SK-N-SH (cell line): ENCODE data around the gene DRD2. TPM values are rescaled to one million over a fixed set of nuclear protein-coding genes. Genes with fewer than 3 reads are reported as not detected.

ENCODE experiments used
- CTCF ChIA-PET: fragments of 300-600, 350-600 bp; formaldehyde crosslinking; extraction: SDS; loops from one replicate; lab custom pipeline; 2021; lab: Yijun Ruan, JAX
- POLR2A ChIA-PET: fragments of 350-600 bp; sonication (Branson Sonifier 250); formaldehyde crosslinking; extraction: SDS; loops from one replicate; lab custom pipeline; 2020; ENCODE audit warnings: antibody characterized with exemption, inconsistent platforms; lab: Yijun Ruan, JAX
- DNase-seq: peaks from one replicate; pipeline ENCODE4 v3.0.0; 2012
- H2AFZ ChIP-seq: fragments of 200-600 bp; sonication (generic); 2 replicates; pipeline ENCODE4 v1.8.1; 2016; ENCODE audit warnings: antibody characterized with exemption, mild to moderate bottlenecking, low read depth
- H3F3A ChIP-seq: fragments of 200-600 bp; sonication (generic); replicated peaks from 2 replicates; pipeline ENCODE3; 2016; ENCODE audit warnings: antibody characterized with exemption, mild to moderate bottlenecking; ENCODE audit not compliant: insufficient read depth
- H3K27ac ChIP-seq, 2 experiments: fragments of 200-500 bp in 1 of 2; fragments of 200-600 bp in 1 of 2; sonication (Bioruptor generic) in 1 of 2; sonication (generic), shearing (Covaris generic) in 1 of 2; 2 replicates each; pipeline versions ENCODE4 v1.5.1 to v1.6.1; 2014 to 2016; ENCODE audit warnings: low read depth in 2 of 2, inconsistent platforms in 1 of 2, low read length in 1 of 2, mild to moderate bottlenecking in 1 of 2, mixed read lengths in 1 of 2
- H3K27me3 ChIP-seq: fragments of 200-600 bp; sonication (generic), shearing (Covaris generic); 2 replicates; pipeline ENCODE4 v1.6.1; 2016; ENCODE audit warnings: mixed run types; ENCODE audit not compliant: insufficient read depth
- H3K36me3 ChIP-seq, 2 experiments: fragments of 200-500 bp in 1 of 2; fragments of 200-600 bp in 1 of 2; sonication (Bioruptor generic) in 1 of 2; sonication (generic) in 1 of 2; replicated peaks in 1 of 2; 2 replicates each; pipeline versions ENCODE3 to v1.5.1; 2014 to 2016; ENCODE audit warnings: low read length in 1 of 2, mild to moderate bottlenecking in 1 of 2; ENCODE audit not compliant: insufficient read depth in 2 of 2, control insufficient read depth in 1 of 2
- H3K4me1 ChIP-seq, 2 experiments: fragments of 200-500 bp in 1 of 2; fragments of 200-600 bp in 1 of 2; sonication (Bioruptor generic) in 1 of 2; sonication (generic), shearing (Covaris generic) in 1 of 2; 2 replicates each; pipeline versions ENCODE4 v1.5.1 to v1.6.1; 2014 to 2016; ENCODE audit warnings: low read depth in 1 of 2, low read length in 1 of 2, mixed run types in 1 of 2; ENCODE audit not compliant: insufficient read depth in 2 of 2, control insufficient read depth in 1 of 2
- H3K4me2 ChIP-seq: fragments of 200-600 bp; sonication (generic), shearing (Covaris generic); 2 replicates; pipeline ENCODE4 v1.6.1; 2017; ENCODE audit warnings: mixed run types
- H3K4me3 ChIP-seq, 2 experiments: fragments of 200-500 bp in 1 of 2; fragments of 200-600 bp in 1 of 2; sonication (Bioruptor generic) in 1 of 2; sonication (generic), shearing (Covaris generic) in 1 of 2; 2 replicates each; pipeline versions ENCODE4 v1.5.1 to v1.8.1; 2014 to 2016; ENCODE audit warnings: low read depth in 2 of 2, inconsistent platforms in 1 of 2, low read length in 1 of 2, mild to moderate bottlenecking in 1 of 2, mixed read lengths in 1 of 2, moderate library complexity in 1 of 2
- H3K79me2 ChIP-seq: fragments of 200-600 bp; sonication (generic); 2 replicates; pipeline ENCODE4 v1.8.1; 2017; ENCODE audit warnings: mild to moderate bottlenecking; ENCODE audit not compliant: insufficient read depth
- H3K9ac ChIP-seq: fragments of 200-600 bp; sonication (generic); 2 replicates; pipeline ENCODE4 v1.6.1; 2017; ENCODE audit warnings: mixed run types
- H3K9me2 ChIP-seq: fragments of 200-600 bp; sonication (generic); 2 replicates; pipeline ENCODE4 v1.6.1; 2017; ENCODE audit warnings: mixed run types
- H3K9me3 ChIP-seq: fragments of 200-600 bp; sonication (generic); 2 replicates; pipeline ENCODE4 v1.6.1; 2017; ENCODE audit warnings: mixed run types, mild to moderate bottlenecking, moderate library complexity
- H4K20me1 ChIP-seq: fragments of 200-600 bp; sonication (generic); 2 replicates; pipeline ENCODE4 v1.6.1; 2017; ENCODE audit warnings: mild to moderate bottlenecking, mixed run types; ENCODE audit not compliant: insufficient read depth
- CTCF ChIP-seq: fragments of 200-600 bp; sonication (generic); IDR thresholded peaks from 2 replicates; pipeline ENCODE4 v1.6.1; 2017; ENCODE audit warnings: antibody characterized with exemption, mild to moderate bottlenecking, moderate library complexity
- ELF1 ChIP-seq: IDR thresholded peaks from 2 replicates; pipeline ENCODE4 v1.4.0; 2012
- FOSL2 ChIP-seq: IDR thresholded peaks from 2 replicates; pipeline ENCODE4 v1.4.0; 2012; ENCODE audit warnings: low read depth, mild to moderate bottlenecking, moderate library complexity, borderline replicate concordance
- FOXJ3 ChIP-seq: sonication (generic); formaldehyde crosslinking; IDR thresholded peaks from 2 replicates; pipeline ENCODE4 v1.5.1; 2020; ENCODE audit warnings: mild to moderate bottlenecking, missing genetic modification reagents
- FOXM1 ChIP-seq: IDR thresholded peaks from 2 replicates; pipeline ENCODE4 v1.4.0; 2012; ENCODE audit warnings: low read depth, mild to moderate bottlenecking
- GATA2 ChIP-seq: sonication (generic); formaldehyde crosslinking; IDR thresholded peaks from 2 replicates; pipeline ENCODE4 v1.5.0; 2020; ENCODE audit warnings: mild to moderate bottlenecking, missing genetic modification reagents
- IRF3 ChIP-seq: fragments of 150-350 bp; IDR thresholded peaks from 2 replicates; pipeline ENCODE4 v1.6.1; 2016; ENCODE audit warnings: mild to moderate bottlenecking, low read depth, low read length
- MXI1 ChIP-seq: IDR thresholded peaks from 2 replicates; pipeline ENCODE4 v1.6.1; 2012; ENCODE audit warnings: mild to moderate bottlenecking, low read depth, low read length, improper control_type of control experiment
- NFIC ChIP-seq: IDR thresholded peaks from 2 replicates; pipeline ENCODE4 v1.4.0; 2012; ENCODE audit warnings: borderline replicate concordance
- NRF1 ChIP-seq: IDR thresholded peaks from 2 replicates; pipeline ENCODE4 v1.6.1; 2012; ENCODE audit warnings: low read depth, mild to moderate bottlenecking, low read length
- POLR2AphosphoS5 ChIP-seq: IDR thresholded peaks from 2 replicates; pipeline ENCODE4 v1.6.1; 2012; ENCODE audit warnings: low read depth, low read length
- RAD21 ChIP-seq: IDR thresholded peaks from 2 replicates; pipeline ENCODE4 v1.6.1; 2012; ENCODE audit warnings: mild to moderate bottlenecking, low read length
- RCOR1 ChIP-seq: fragments of 150-350 bp; IDR thresholded peaks from 2 replicates; pipeline ENCODE4 v1.6.1; 2017; ENCODE audit warnings: antibody characterized with exemption, low read length
- RFX5 ChIP-seq: IDR thresholded peaks from 2 replicates; pipeline ENCODE4 v1.6.1; 2012; ENCODE audit warnings: mild to moderate bottlenecking, improper control_type of control experiment, low read length
- RXRA ChIP-seq: IDR thresholded peaks from 2 replicates; pipeline ENCODE4 v1.4.0; 2012; ENCODE audit warnings: low read depth, mild to moderate bottlenecking, borderline replicate concordance
- SIN3A ChIP-seq: IDR thresholded peaks from 2 replicates; pipeline ENCODE4 v1.6.1; 2012; ENCODE audit warnings: low read depth, mild to moderate bottlenecking, low read length, moderate library complexity, borderline replicate concordance
- TCF12 ChIP-seq: IDR thresholded peaks from 2 replicates; pipeline ENCODE4 v1.4.0; 2012
- TEAD4 ChIP-seq: IDR thresholded peaks from 2 replicates; pipeline ENCODE4 v1.4.0; 2012; ENCODE audit warnings: mild to moderate bottlenecking, borderline replicate concordance; ENCODE audit not compliant: insufficient read depth
- USF2 ChIP-seq: fragments of 150-350 bp; IDR thresholded peaks from 2 replicates; pipeline ENCODE4 v1.6.1; 2017; ENCODE audit warnings: antibody characterized with exemption, low read length, low read depth, borderline replicate concordance
- YY1 ChIP-seq: IDR thresholded peaks from 2 replicates; pipeline ENCODE4 v1.4.0; 2012; ENCODE audit warnings: low read depth, mild to moderate bottlenecking
- WGBS: methylation state at CpG from one replicate; pipeline ENCODE4 v1.1.6; 2017; ENCODE audit warnings: low lambda C conversion rate; 5-methylcytosine and 5-hydroxymethylcytosine counted together
- polyA plus RNA-seq, 3 experiments: library from polyadenylated mRNA; depleted of rRNA; stranded (reverse); fragments of >200 nt; gene quantifications; 2 replicates each; pipeline ENCODE4 v1.2.3, GENCODE V29; 2012
- TF ChIP-seq, protein P1 (sequence below): IDR thresholded peaks from 2 replicates; pipeline ENCODE4 v1.4.0; 2012; ENCODE audit warnings: low read depth, borderline replicate concordance

The DRD2 gene
- polyA plus RNA-seq, 1 of the 3 experiments (the other 2 are of a cell fraction): 0.10 TPM

DNA sequence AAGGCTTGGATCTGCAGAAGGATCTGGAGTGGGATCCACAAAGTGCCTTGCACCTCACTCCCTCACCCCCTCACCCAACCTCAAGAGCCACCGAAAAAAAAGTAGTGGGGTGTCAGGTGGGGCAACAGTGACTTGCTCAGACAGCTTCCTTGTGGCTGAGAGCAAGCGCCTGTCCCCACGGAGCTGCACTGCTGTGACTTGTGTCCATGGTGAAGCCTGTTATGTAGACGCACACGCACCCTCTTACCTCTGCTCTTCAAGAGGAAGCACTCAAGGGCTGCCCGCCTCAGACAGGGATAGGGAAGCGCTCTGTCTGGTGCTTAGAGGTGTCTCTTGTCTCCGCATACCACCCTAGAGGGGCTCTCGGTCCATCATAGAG, 1.2 kb downstream of the DRD2 start:
- no peak for DNase-seq
- peak overlapping the region in 1 of 2 experiments; percentile 50; a peak in 2 of 4 replicates for H3K4me3 ChIP-seq
- no peak overlapping the region for H3K9ac ChIP-seq
- H3K4me2 ChIP-seq: no peak overlapping the region
- H3K9me3 ChIP-seq: no peaks in the 10 kb centered on the region
- WGBS: 53% methylated on average over 6 of the region's 9 CpGs
- no peaks in the 10 kb centered on the region for H3K9me2 ChIP-seq
- no peaks in the 10 kb centered on the region for H3K36me3 ChIP-seq
- no peaks in the 10 kb centered on the region for H4K20me1 ChIP-seq
- POLR2A ChIA-PET: interaction anchor here (0.8 kb wide), 1 partner anchor 160 kb away, joined by 3 read pairs; the partner anchor contains the start of gene TTC12
- no peaks in the 10 kb centered on the region for H3K79me2 ChIP-seq
- H2AFZ ChIP-seq: no peak overlapping the region
- CTCF ChIA-PET: interaction anchor here (1.2 to 1.3 kb wide), 3 partner anchors 30 to 788 kb away, joined by 3 read pairs; no protein-coding TSS in a partner anchor
- no peaks in the 10 kb centered on the region for H3F3A ChIP-seq
- TF ChIP-seq USF2 (no peak), CTCF (no peak), TEAD4 (no peak), RAD21 (no peak), RXRA (no peak), GATA2 (no peak), RCOR1 (no peak), RFX5 (no peak), FOSL2 (no peak), NRF1 (no peak), NFIC (no peak), TCF12 (no peak), YY1 (no peak), MXI1 (no peak), FOXJ3 (CRISPR knock-in tag) (no peak)
- TF ChIP-seq, protein P1, sequence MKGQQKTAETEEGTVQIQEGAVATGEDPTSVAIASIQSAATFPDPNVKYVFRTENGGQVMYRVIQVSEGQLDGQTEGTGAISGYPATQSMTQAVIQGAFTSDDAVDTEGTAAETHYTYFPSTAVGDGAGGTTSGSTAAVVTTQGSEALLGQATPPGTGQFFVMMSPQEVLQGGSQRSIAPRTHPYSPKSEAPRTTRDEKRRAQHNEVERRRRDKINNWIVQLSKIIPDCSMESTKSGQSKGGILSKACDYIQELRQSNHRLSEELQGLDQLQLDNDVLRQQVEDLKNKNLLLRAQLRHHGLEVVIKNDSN: no peak
- H3K27ac ChIP-seq: no peak overlapping the region; a peak in 1 of 4 replicates
- H3K27me3 ChIP-seq: peaks cover 12% of the 10 kb centered on the region; the same call in 1 of the 2 replicates
- H3K4me1 ChIP-seq: peaks cover 0 to 42% of the 10 kb centered on the region in 2 experiments; a peak in 1 of 4 replicates

GRCh38 chr11:113472471-113472870, 2.7 kb downstream of the DRD2 start:
- 15% methylated on average over 1 of the region's 1 CpG for WGBS
- Histone ChIP-seq H3K36me3 (no peaks in the 10 kb centered on the region), H3K27ac (no peak overlapping the region), H3F3A (no peaks in the 10 kb centered on the region), H3K4me1 (peaks cover 0 to 41% of the 10 kb centered on the region in 2 experiments; a peak in 1 of 4 replicates), H2AFZ (no peak overlapping the region), H3K9me3 (no peaks in the 10 kb centered on the region), H4K20me1 (no peaks in the 10 kb centered on the region), H3K4me2 (no peak overlapping the region), H3K27me3 (peaks cover 12% of the 10 kb centered on the region; the same call in 1 of the 2 replicates), H3K9me2 (no peaks in the 10 kb centered on the region), H3K79me2 (no peaks in the 10 kb centered on the region), H3K4me3 (no peak overlapping the region; a peak in 1 of 4 replicates), H3K9ac (no peak overlapping the region)
- POLR2A ChIA-PET: no interaction called here
- no peak for DNase-seq
- CTCF ChIA-PET: no interaction called here
- TF ChIP-seq POLR2AphosphoS5 (no peak), ELF1 (no peak), FOSL2 (no peak), FOXM1 (no peak), IRF3 (no peak), SIN3A (no peak), FOXJ3 (CRISPR knock-in tag) (no peak), TEAD4 (no peak), RCOR1 (no peak)
